H1 (cell line): Measurements from ENCODE around the gene GARNL3. TPM values are rescaled to one million over a fixed set of nuclear protein-coding genes. Genes with fewer than 3 reads are reported as not detected.

Source experiments
- CTCF ChIA-PET: fragments of 300-600 bp; sonication (Branson Sonifier 250); formaldehyde crosslinking; loops from one replicate; lab custom pipeline; 2021; ENCODE audit not compliant: partially characterized antibody; lab: Charles Lee
- POLR2A ChIA-PET: fragments of 300-600 bp; sonication (Branson Sonifier 250); formaldehyde crosslinking; loops from one replicate; lab custom pipeline; 2021; ENCODE audit warnings: inconsistent platforms; ENCODE audit not compliant: partially characterized antibody; lab: Charles Lee
- DNase-seq, 2 experiments: peaks; one replicate each; pipeline versions ENCODE4 v3.0.0 to v3.0.0-alpha.2; 2010 to 2022; ENCODE audit warnings: low spot score in 2 of 2, low read depth in 1 of 2, mixed read lengths in 1 of 2
- FAIRE-seq: peaks from 2 replicates; lab custom pipeline; 2011; peaks lifted over from hg19 to GRCh38; lab: Jason Lieb, UNC
- H2AFZ ChIP-seq: 2 replicates; pipeline ENCODE4 v1.8.1; 2012; ENCODE audit warnings: low read length, inconsistent platforms
- H2AK5ac ChIP-seq: 2 replicates; pipeline ENCODE4 v1.6.1; 2013; ENCODE audit warnings: low read depth, low read length
- H2BK120ac ChIP-seq: replicated peaks from 2 replicates; pipeline ENCODE3; 2013; ENCODE audit warnings: low read depth, low read length, inconsistent platforms
- H2BK12ac ChIP-seq: 2 replicates; pipeline ENCODE4 v1.6.1; 2013; ENCODE audit warnings: low read depth, low read length
- H2BK15ac ChIP-seq: 2 replicates; pipeline ENCODE4 v1.6.1; 2013; ENCODE audit warnings: low read length
- H2BK20ac ChIP-seq: 2 replicates; pipeline ENCODE4 v1.6.1; 2013; ENCODE audit warnings: low read length
- H2BK5ac ChIP-seq: 2 replicates; pipeline ENCODE4 v1.6.1; 2013; ENCODE audit warnings: low read depth, low read length
- H3K14ac ChIP-seq: 2 replicates; pipeline ENCODE4 v1.6.1; 2013; ENCODE audit warnings: inconsistent platforms; ENCODE audit not compliant: insufficient read length
- H3K18ac ChIP-seq: 2 replicates; pipeline ENCODE4 v1.6.1; 2013; ENCODE audit warnings: low read length; ENCODE audit errors: extremely low read depth
- H3K23ac ChIP-seq: 2 replicates; pipeline ENCODE4 v1.6.1; 2013; ENCODE audit warnings: inconsistent platforms; ENCODE audit not compliant: insufficient read length
- H3K23me2 ChIP-seq: 2 replicates; pipeline ENCODE4 v1.6.1; 2013; ENCODE audit warnings: low read depth, low read length
- H3K27ac ChIP-seq: 2 replicates; pipeline ENCODE4 v1.6.1; 2011; ENCODE audit warnings: low read depth, low read length, inconsistent platforms
- H3K27me3 ChIP-seq, 4 experiments: replicated peaks in 1 of 4; 1 replicate in 1 of 4; 2 replicates in 3 of 4; pipeline versions ENCODE4 v1.6.1 to v1.8.1; 2011 to 2013; ENCODE audit warnings: low read length in 3 of 4, mild to moderate bottlenecking in 3 of 4, inconsistent platforms in 2 of 4, mixed read lengths in 2 of 4, moderate library complexity in 1 of 4; ENCODE audit not compliant: control insufficient read depth in 3 of 4, insufficient read depth in 3 of 4; ENCODE audit errors: extremely low read depth in 1 of 4
- H3K36me3 ChIP-seq, 4 experiments: 2 replicates each; pipeline versions ENCODE4 v1.6.1 to v1.8.1; 2011 to 2013; ENCODE audit warnings: mild to moderate bottlenecking in 4 of 4, low read length in 3 of 4, moderate library complexity in 2 of 4, control low read depth in 1 of 4, inconsistent platforms in 1 of 4; ENCODE audit not compliant: insufficient read depth in 4 of 4, control insufficient read depth in 2 of 4
- H3K4ac ChIP-seq: replicated peaks from 2 replicates; pipeline ENCODE3; 2013; ENCODE audit warnings: low read length, low read depth, mixed read lengths, inconsistent platforms; ENCODE audit not compliant: insufficient read length
- H3K4me1 ChIP-seq, 4 experiments: replicated peaks in 1 of 4; 1 replicate in 1 of 4; 2 replicates in 3 of 4; pipeline versions ENCODE4 v1.6.1 to v1.8.1; 2011 to 2013; ENCODE audit warnings: low read length in 3 of 4, inconsistent platforms in 2 of 4, mixed read lengths in 1 of 4; ENCODE audit not compliant: insufficient read depth in 4 of 4, control insufficient read depth in 3 of 4
- H3K4me2 ChIP-seq, 2 experiments: 2 replicates each; pipeline versions ENCODE4 v1.6.1 to v1.8.1; 2011 to 2013; ENCODE audit warnings: low read depth in 2 of 2, low read length in 2 of 2, control low read depth in 1 of 2, inconsistent platforms in 1 of 2, mild to moderate bottlenecking in 1 of 2; ENCODE audit not compliant: insufficient read depth in 1 of 2
- H3K4me3 ChIP-seq, 4 experiments: fragments of 200-600, 300-600 bp in 1 of 4; sonication (generic), shearing (Covaris generic), sonication (Bioruptor Twin) in 1 of 4; 2 replicates each; pipeline versions ENCODE4 v1.5.1 to v1.8.1; 2011 to 2016; ENCODE audit warnings: low read length in 4 of 4, low read depth in 3 of 4, control low read depth in 2 of 4, inconsistent platforms in 2 of 4, mild to moderate bottlenecking in 2 of 4, mixed read lengths in 1 of 4, moderate library complexity in 1 of 4; ENCODE audit not compliant: insufficient read depth in 2 of 4; ENCODE audit errors: extremely low read depth in 1 of 4
- H3K56ac ChIP-seq: replicated peaks from 2 replicates; pipeline ENCODE3; 2013; ENCODE audit warnings: low read depth, mild to moderate bottlenecking, mixed read lengths, low read length, inconsistent platforms; ENCODE audit not compliant: insufficient read length
- H3K79me1 ChIP-seq: 2 replicates; pipeline ENCODE4 v1.6.1; 2013; ENCODE audit warnings: low read depth, low read length, control low read depth
- H3K79me2 ChIP-seq, 2 experiments: 2 replicates each; pipeline versions ENCODE4 v1.6.1 to v1.8.1; 2012 to 2013; ENCODE audit warnings: low read length in 2 of 2, mild to moderate bottlenecking in 2 of 2, inconsistent platforms in 1 of 2; ENCODE audit not compliant: insufficient read depth in 2 of 2, control insufficient read depth in 1 of 2
- H3K9ac ChIP-seq, 4 experiments: replicated peaks in 1 of 4; 1 replicate in 1 of 4; 2 replicates in 3 of 4; pipeline versions ENCODE4 v1.6.1 to v1.8.1; 2011 to 2013; ENCODE audit warnings: low read depth in 3 of 4, low read length in 3 of 4, control low read depth in 2 of 4, mild to moderate bottlenecking in 2 of 4, moderate library complexity in 2 of 4, inconsistent platforms in 1 of 4; ENCODE audit errors: extremely low read depth in 1 of 4
- H3K9me3 ChIP-seq, 2 experiments: 2 replicates each; pipeline versions ENCODE4 v1.6.1 to v1.8.1; 2012 to 2013; ENCODE audit warnings: mild to moderate bottlenecking in 2 of 2, moderate library complexity in 2 of 2, control low read depth in 1 of 2, inconsistent platforms in 1 of 2, low read depth in 1 of 2, low read length in 1 of 2, mixed read lengths in 1 of 2; ENCODE audit not compliant: insufficient read depth in 2 of 2
- H4K20me1 ChIP-seq, 2 experiments: replicated peaks in 1 of 2; 2 replicates each; pipeline versions ENCODE3 to v1.8.1; 2011 to 2013; ENCODE audit warnings: inconsistent platforms in 2 of 2, low read length in 2 of 2, mild to moderate bottlenecking in 1 of 2; ENCODE audit not compliant: insufficient read depth in 2 of 2, control insufficient read depth in 1 of 2
- H4K5ac ChIP-seq: 2 replicates; pipeline ENCODE4 v1.6.1; 2013; ENCODE audit warnings: low read length, low read depth, mixed read lengths, inconsistent platforms; ENCODE audit not compliant: insufficient read length
- H4K8ac ChIP-seq: 2 replicates; pipeline ENCODE4 v1.8.0; 2013; ENCODE audit warnings: mild to moderate bottlenecking, moderate library complexity, low read length, inconsistent platforms; ENCODE audit not compliant: insufficient read depth; ENCODE audit errors: extremely low read depth
- H4K91ac ChIP-seq: replicated peaks from 2 replicates; pipeline ENCODE3; 2013; ENCODE audit warnings: low read length, mixed read lengths, inconsistent platforms; ENCODE audit not compliant: insufficient read length
- CEBPB ChIP-seq: IDR thresholded peaks from 2 replicates; pipeline ENCODE4 v1.6.1; 2012; ENCODE audit warnings: low read depth, low read length
- GTF2F1 ChIP-seq: IDR thresholded peaks from 2 replicates; pipeline ENCODE4 v1.6.1; 2012; ENCODE audit warnings: low read depth, low read length, improper control_type of control experiment, borderline replicate concordance
- SP2 ChIP-seq: IDR thresholded peaks from 2 replicates; pipeline ENCODE4 v1.6.1; 2012; ENCODE audit warnings: mild to moderate bottlenecking, low read length, inconsistent platforms
- TAF7 ChIP-seq: optimal IDR thresholded peaks from 2 replicates; pipeline ENCODE3; 2011; ENCODE audit warnings: low read depth, mild to moderate bottlenecking, inconsistent platforms, low read length, moderate library complexity, borderline replicate concordance
- ZNF274 ChIP-seq: IDR thresholded peaks from 2 replicates; pipeline ENCODE4 v1.7.0; 2012; ENCODE audit warnings: low read length, borderline replicate concordance; ENCODE audit errors: extremely low read depth
- WGBS, 2 experiments: shearing (Covaris generic) in 1 of 2; methylation state at CpG; one replicate each; pipeline versions ENCODE4 v1.1.6 to v1.1.7; 2013 to 2015; ENCODE audit warnings: low lambda C conversion rate in 2 of 2, mixed read lengths in 2 of 2, inconsistent platforms in 1 of 2, low coverage in 1 of 2, missing lambda C conversion rate in 1 of 2; ENCODE audit not compliant: insufficient replicate concordance in 2 of 2, insufficient coverage in 1 of 2, insufficient read length in 1 of 2; ENCODE audit errors: extremely low coverage in 1 of 2, missing lambda C conversion rate in 1 of 2; 5-methylcytosine and 5-hydroxymethylcytosine counted together
- polyA plus RNA-seq, 7 experiments: library from polyadenylated mRNA; depleted of rRNA in 3 of 7; stranded (reverse) in 5 of 7; unstranded in 2 of 7; fragments of >200 nt in 5 of 7; fragments of 200-250 nt in 2 of 7; gene quantifications; 1 replicate in 5 of 7; 2 replicates in 1 of 7; 4 replicates in 1 of 7; pipeline versions ENCODE4 v1.2.1 to v1.2.3, GENCODE V29; 2011 to 2013; ENCODE audit warnings: missing spikeins in 2 of 7, mixed read lengths in 2 of 7
- total RNA-seq: library from RNA; stranded (reverse); fragmentation: NEBNext Ultra II Directional; extraction: Animal tissue kit (Norgen Biotek cat#: 25700); gene quantifications from 2 replicates; pipeline ENCODE4 v1.2.1, GENCODE V29; 2021
- TF ChIP-seq, protein P1 (sequence below): IDR thresholded peaks from 2 replicates; pipeline ENCODE4 v1.6.1; 2012; ENCODE audit warnings: inconsistent platforms

Gene GARNL3
- total and polyA plus RNA-seq, 2 of the 8 experiments (the other 6 are each of a cell fraction or from before 2014, with no cell fraction given): 6.5 to 18.3 TPM

DNA sequence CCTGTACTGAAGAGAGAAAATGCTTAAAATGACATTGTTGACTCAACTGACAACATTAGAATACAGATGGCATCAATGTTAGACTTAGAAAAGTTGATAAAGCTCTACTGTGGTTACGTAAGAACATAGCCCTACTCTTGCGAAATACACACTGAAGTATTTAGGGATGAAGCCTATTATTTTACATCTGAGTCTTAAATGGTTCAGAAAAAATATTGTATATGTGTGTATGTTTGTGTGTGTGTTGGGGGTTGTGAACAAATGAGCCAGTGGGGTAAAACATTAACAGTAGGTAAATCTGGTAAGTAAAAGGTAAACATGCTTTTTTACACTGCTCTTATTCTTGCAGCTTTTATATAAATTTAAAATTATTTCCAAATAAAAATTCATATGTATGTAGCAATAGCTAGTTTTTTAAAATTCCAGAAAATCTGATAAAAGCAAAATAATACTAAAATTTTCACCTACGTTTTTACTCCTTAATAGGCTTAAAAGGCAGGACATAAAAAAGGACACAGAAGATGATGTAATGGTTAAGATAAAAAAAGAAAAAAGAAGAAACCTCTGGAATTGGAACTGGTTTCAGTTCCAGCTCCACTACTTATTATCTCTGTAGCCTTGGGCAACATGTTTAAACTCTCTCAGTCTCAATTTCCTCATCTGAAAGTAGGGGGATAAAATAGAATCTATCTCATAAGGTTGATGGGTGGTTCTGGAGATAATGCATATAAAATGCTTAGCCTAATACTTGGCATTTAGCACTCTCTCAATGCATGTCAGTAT lies 44.3 kb downstream of the GARNL3 start:
- Histone ChIP-seq H2BK20ac (no peak overlapping the region), H3K4ac (no peak overlapping the region), H2BK12ac (no peak overlapping the region), H2AFZ (no peak overlapping the region), H3K9ac (0 out of 7 replicates have a peak overlapping the region, but pooled peaks of 1 of the 4 experiments have one; percentile 7), H2BK5ac (no peak overlapping the region), H3K79me2 (no peaks in the 10 kb centered on the region), H3K36me3 (peaks cover 0 to 2% (median 1%) of the 10 kb centered on the region in 4 experiments; a peak in 4 of 8 replicates), H3K4me1 (no peaks in the 10 kb centered on the region), H3K9me3 (no peaks in the 10 kb centered on the region), H3K4me2 (no peak overlapping the region), H3K4me3 (no peak overlapping the region), H3K18ac (no peak overlapping the region), H3K79me1 (no peaks in the 10 kb centered on the region), H4K91ac (no peak overlapping the region), H3K27ac (no peak overlapping the region), H3K56ac (no peak overlapping the region), H3K14ac (no peak overlapping the region), H3K23me2 (no peaks in the 10 kb centered on the region), H3K27me3 (no peaks in the 10 kb centered on the region), H4K5ac (no peak overlapping the region), H2BK120ac (no peak overlapping the region), H4K20me1 (no peaks in the 10 kb centered on the region), H2BK15ac (no peak overlapping the region), H3K23ac (no peak overlapping the region), H2AK5ac (no peak overlapping the region), H4K8ac (no peak overlapping the region)
- CTCF ChIA-PET: interaction anchor here (0.8 to 2.3 kb wide), 11 partner anchors 9 to 109 kb away, joined by 3 to 9 read pairs (median 3); no protein-coding TSS in a partner anchor
- DNase-seq (no peak), FAIRE-seq (no peak)
- TF ChIP-seq ZNF274 (no peak), GTF2F1 (no peak), CEBPB (peak; percentile 87), SP2 (no peak), TAF7 (no peak)
- TF ChIP-seq, protein P1, sequence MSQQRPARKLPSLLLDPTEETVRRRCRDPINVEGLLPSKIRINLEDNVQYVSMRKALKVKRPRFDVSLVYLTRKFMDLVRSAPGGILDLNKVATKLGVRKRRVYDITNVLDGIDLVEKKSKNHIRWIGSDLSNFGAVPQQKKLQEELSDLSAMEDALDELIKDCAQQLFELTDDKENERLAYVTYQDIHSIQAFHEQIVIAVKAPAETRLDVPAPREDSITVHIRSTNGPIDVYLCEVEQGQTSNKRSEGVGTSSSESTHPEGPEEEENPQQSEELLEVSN: no peak
- 89% methylated on average over 3 of the region's 3 CpGs; no CpG with 5 or more reads in 1 of the 2 experiments for WGBS, 2 experiments
- POLR2A ChIA-PET: no interaction called here
